ENCODE results near the gene RNU1-3.
"Not testable (repeated sequence)": the region's sequence is repeated elsewhere in the genome, so short reads cannot be mapped to it uniquely, and the experiment has no call there.

DNA sequence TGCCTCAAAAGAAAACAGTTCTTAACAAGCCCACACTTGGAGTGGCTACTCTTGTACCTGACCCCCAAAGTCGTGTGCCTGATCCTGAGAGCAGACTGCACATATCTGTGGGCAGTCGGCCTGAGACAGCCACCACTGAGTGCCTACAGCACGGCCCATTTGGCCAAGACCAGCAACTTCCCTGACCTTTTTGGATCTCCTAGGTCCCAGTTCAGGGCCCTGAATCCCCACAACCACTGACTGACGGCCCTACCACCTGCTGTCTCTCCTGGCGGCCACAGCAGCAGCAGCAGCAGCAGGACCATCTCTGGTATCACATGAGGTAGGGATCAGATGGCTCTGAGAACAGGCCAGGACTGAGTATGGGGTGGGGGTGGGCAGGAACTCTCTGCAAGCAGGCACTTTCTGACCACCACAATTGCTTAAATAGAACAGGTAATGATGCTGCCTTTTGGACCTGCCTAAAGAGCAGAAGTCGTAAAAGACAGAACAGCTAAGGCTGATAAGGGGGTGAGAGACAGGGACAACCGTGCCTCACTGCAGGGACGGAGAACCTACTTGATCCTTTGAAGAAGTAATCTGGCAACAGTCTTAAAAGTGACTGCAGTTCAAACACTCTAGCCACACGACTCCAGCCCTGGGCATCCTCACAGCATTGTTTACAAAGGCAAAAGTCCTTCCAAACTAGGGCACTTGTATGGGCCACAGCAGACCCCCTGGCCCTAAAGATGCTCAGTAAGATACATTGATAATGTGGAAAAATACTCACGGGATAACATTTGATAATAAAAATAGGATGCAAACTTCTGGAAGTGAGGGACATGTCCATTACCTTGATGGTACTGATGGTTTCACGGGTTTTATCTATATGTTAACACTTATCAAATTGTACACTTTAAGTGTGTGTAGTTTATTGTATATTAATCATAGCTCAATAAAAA lies 27.4 kb downstream of the RNU1-3 start:
- TF ChIP-seq, protein P1, sequence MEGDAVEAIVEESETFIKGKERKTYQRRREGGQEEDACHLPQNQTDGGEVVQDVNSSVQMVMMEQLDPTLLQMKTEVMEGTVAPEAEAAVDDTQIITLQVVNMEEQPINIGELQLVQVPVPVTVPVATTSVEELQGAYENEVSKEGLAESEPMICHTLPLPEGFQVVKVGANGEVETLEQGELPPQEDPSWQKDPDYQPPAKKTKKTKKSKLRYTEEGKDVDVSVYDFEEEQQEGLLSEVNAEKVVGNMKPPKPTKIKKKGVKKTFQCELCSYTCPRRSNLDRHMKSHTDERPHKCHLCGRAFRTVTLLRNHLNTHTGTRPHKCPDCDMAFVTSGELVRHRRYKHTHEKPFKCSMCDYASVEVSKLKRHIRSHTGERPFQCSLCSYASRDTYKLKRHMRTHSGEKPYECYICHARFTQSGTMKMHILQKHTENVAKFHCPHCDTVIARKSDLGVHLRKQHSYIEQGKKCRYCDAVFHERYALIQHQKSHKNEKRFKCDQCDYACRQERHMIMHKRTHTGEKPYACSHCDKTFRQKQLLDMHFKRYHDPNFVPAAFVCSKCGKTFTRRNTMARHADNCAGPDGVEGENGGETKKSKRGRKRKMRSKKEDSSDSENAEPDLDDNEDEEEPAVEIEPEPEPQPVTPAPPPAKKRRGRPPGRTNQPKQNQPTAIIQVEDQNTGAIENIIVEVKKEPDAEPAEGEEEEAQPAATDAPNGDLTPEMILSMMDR (IDR thresholded peaks at IDR 0.05; ENCODE audit: insufficient read depth, low read length): not testable (repeated sequence)
- TF ChIP-seq, protein P2, sequence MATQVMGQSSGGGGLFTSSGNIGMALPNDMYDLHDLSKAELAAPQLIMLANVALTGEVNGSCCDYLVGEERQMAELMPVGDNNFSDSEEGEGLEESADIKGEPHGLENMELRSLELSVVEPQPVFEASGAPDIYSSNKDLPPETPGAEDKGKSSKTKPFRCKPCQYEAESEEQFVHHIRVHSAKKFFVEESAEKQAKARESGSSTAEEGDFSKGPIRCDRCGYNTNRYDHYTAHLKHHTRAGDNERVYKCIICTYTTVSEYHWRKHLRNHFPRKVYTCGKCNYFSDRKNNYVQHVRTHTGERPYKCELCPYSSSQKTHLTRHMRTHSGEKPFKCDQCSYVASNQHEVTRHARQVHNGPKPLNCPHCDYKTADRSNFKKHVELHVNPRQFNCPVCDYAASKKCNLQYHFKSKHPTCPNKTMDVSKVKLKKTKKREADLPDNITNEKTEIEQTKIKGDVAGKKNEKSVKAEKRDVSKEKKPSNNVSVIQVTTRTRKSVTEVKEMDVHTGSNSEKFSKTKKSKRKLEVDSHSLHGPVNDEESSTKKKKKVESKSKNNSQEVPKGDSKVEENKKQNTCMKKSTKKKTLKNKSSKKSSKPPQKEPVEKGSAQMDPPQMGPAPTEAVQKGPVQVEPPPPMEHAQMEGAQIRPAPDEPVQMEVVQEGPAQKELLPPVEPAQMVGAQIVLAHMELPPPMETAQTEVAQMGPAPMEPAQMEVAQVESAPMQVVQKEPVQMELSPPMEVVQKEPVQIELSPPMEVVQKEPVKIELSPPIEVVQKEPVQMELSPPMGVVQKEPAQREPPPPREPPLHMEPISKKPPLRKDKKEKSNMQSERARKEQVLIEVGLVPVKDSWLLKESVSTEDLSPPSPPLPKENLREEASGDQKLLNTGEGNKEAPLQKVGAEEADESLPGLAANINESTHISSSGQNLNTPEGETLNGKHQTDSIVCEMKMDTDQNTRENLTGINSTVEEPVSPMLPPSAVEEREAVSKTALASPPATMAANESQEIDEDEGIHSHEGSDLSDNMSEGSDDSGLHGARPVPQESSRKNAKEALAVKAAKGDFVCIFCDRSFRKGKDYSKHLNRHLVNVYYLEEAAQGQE (IDR thresholded peaks at IDR 0.05; ENCODE audit: insufficient replicate concordance, low read depth): not testable (repeated sequence)
- TF ChIP-seq GABPA (IDR thresholded peaks at IDR 0.05; ENCODE audit: low read depth): not testable (repeated sequence)
